Transverse colon (tissue), 4 donors: ENCODE data around the gene VPS13A. TPM values are rescaled to one million over a fixed set of nuclear protein-coding genes. Genes with fewer than 3 reads are reported as not detected.
A peak's percentile ranks its signal among the peaks of the same experiment; 100 is the strongest.

ENCODE experiments used
- DNase-seq: peaks from one replicate; pipeline ENCODE4 v3.0.0-alpha.2; 2019
- H3K27ac ChIP-seq, 4 donors: fragments of 200-600 bp; sonication (generic); 2 replicates each; pipeline ENCODE4 v1.5.1; 2016 to 2018; ENCODE audit warnings: inconsistent platforms in 4 of 4
- H3K27me3 ChIP-seq: fragments of 200-600 bp; sonication (generic); 2 replicates; pipeline ENCODE4 v1.5.1; 2017; ENCODE audit warnings: inconsistent platforms
- H3K36me3 ChIP-seq, 4 donors: fragments of 200-600 bp; sonication (generic); 2 replicates each; pipeline ENCODE4 v1.5.1; 2017 to 2019; ENCODE audit warnings: inconsistent platforms in 4 of 4
- H3K4me1 ChIP-seq, 4 donors: fragments of 200-600 bp; sonication (generic); 2 replicates each; pipeline ENCODE4 v1.5.1; 2017 to 2020; ENCODE audit warnings: inconsistent platforms in 4 of 4
- H3K4me3 ChIP-seq, 4 donors: fragments of 200-600 bp; sonication (generic); 1 replicate in 1 of 4; 2 replicates in 3 of 4; pipeline versions ENCODE4 v1.5.1 to v1.6.1; 2017 to 2019; ENCODE audit warnings: inconsistent platforms in 4 of 4
- H3K9me3 ChIP-seq, 2 donors: fragments of 200-600 bp; sonication (generic); 2 replicates each; pipeline ENCODE4 v1.5.1; 2017 to 2019; ENCODE audit warnings: inconsistent platforms in 2 of 2
- CTCF ChIP-seq, 5 experiments: fragments of 200-600 bp in 3 of 5; fragments of 450-650 bp in 2 of 5; sonication (generic) in 3 of 5; IDR thresholded peaks; 1 replicate in 2 of 5; 2 replicates in 3 of 5; pipeline ENCODE4 v1.5.1; 2016 to 2017; ENCODE audit warnings: antibody characterized with exemption in 5 of 5, inconsistent platforms in 3 of 5, mild to moderate bottlenecking in 2 of 5, moderate library complexity in 1 of 5
- EP300 ChIP-seq: sonication (generic); formaldehyde crosslinking; IDR thresholded peaks from one replicate; pipeline ENCODE4 v1.6.1; 2017; ENCODE audit warnings: antibody characterized with exemption, low read depth
- POLR2A ChIP-seq: fragments of 450-650 bp; IDR thresholded peaks from one replicate; pipeline ENCODE4 v1.6.1; 2016; ENCODE audit warnings: antibody characterized with exemption, mild to moderate bottlenecking, moderate library complexity
- POLR2AphosphoS5 ChIP-seq, 3 donors: sonication (generic); formaldehyde crosslinking; IDR thresholded peaks; one replicate each; pipeline ENCODE4 v1.6.1; 2016; ENCODE audit warnings: antibody characterized with exemption in 3 of 3
- WGBS, 2 donors: methylation state at CpG; one replicate each; pipeline ENCODE4 v1.1.5; 2018; ENCODE audit warnings: low coverage in 1 of 2; 5-methylcytosine and 5-hydroxymethylcytosine counted together
- in situ Hi-C, 4 donors: fragments of 200-750 bp; cut with MboI; loops; one replicate each; pipeline versions ENCODE4 v1.15.0 to v1.15.1; 2017; ENCODE audit warnings: low sequenced_read_pairs in 3 of 4, low pct_ligation_motif_present in 1 of 4, low pct_unique_long_range_greater_than_20kb in 1 of 4
- intact Hi-C: fragments of 100-400 bp; cut with DNase I; formaldehyde crosslinking; loops from one replicate; pipeline ENCODE4 v1.15.1; 2023; ENCODE audit warnings: low total_unique reads
- total RNA-seq, 4 donors: library from RNA; depleted of rRNA; stranded (reverse); fragments of >200 nt; gene quantifications; one replicate each; pipeline ENCODE4 v1.1.0, GENCODE V29; 2016

The VPS13A gene
- total RNA-seq, 4 donors from 2014 or later = 88.8 to 148 (median 115) TPM

- H3K4me1 ChIP-seq = no peaks in the 10 kb centered on the region
- 74 to 100% methylated on average over 1 to 12 of the region's 12 CpGs for WGBS, 2 donors
- in situ Hi-C loops (loop anchor here (10.0 to 25.0 kb wide), 5 partner anchors 188 to 688 kb away; partner anchors contain the start of genes GNAQ (in 2 of the 4) and GNA14 (in 1 of the 4)), intact Hi-C loops (no loop called here)
- no peaks in the 10 kb centered on the region for H3K36me3 ChIP-seq
- H3K27ac ChIP-seq = no peak overlapping the region
- TF ChIP-seq EP300 (no peak), POLR2A (no peak), CTCF (IDR thresholded peaks at IDR 0.05) (no peak), POLR2AphosphoS5 (IDR thresholded peaks at IDR 0.05) (no peak)
- no peak for DNase-seq
- H3K4me3 ChIP-seq = no peak overlapping the region
- no peaks in the 10 kb centered on the region for H3K9me3 ChIP-seq
- no peaks in the 10 kb centered on the region for H3K27me3 ChIP-seq
These were observed 272.1 kb downstream of the VPS13A start for GRCh38 chr9:77449240-77450084.

GRCh38 chr9:77450085-77450475, 272.7 kb downstream of the VPS13A start:
- Histone ChIP-seq H3K4me1 (no peaks in the 10 kb centered on the region), H3K9me3 (no peaks in the 10 kb centered on the region), H3K4me3 (no peak overlapping the region), H3K27ac (no peak overlapping the region), H3K27me3 (no peaks in the 10 kb centered on the region), H3K36me3 (no peaks in the 10 kb centered on the region)
- in situ Hi-C loops (loop anchor here in 2 of 4 donors (10.0 to 25.0 kb wide), 4 partner anchors 187 to 687 kb away; partner anchors contain the start of genes GNA14 (in 1 of the 2) and GNAQ (in 1 of the 2)), intact Hi-C loops (no loop called here)
- TF ChIP-seq CTCF (IDR thresholded peaks at IDR 0.05) = no peak
- TF ChIP-seq POLR2AphosphoS5 (IDR thresholded peaks at IDR 0.05) = no peak
- no peak for TF ChIP-seq POLR2A
- no peak for TF ChIP-seq EP300
- 83 to 97% methylated on average over 1 to 4 of the region's 4 CpGs for WGBS, 2 donors
- DNase-seq = no peak

GRCh38 chr9:77451507-77451906, 274.2 kb downstream of the VPS13A start:
- Histone ChIP-seq H3K27me3 (no peaks in the 10 kb centered on the region), H3K9me3 (no peaks in the 10 kb centered on the region), H3K4me3 (no peak overlapping the region), H3K36me3 (no peaks in the 10 kb centered on the region), H3K27ac (no peak overlapping the region), H3K4me1 (no peaks in the 10 kb centered on the region)
- TF ChIP-seq POLR2A (no peak), EP300 (no peak), CTCF (IDR thresholded peaks at IDR 0.05) (no peak), POLR2AphosphoS5 (IDR thresholded peaks at IDR 0.05) (no peak)
- WGBS, 2 donors = 82 to 100% methylated on average over 2 to 4 of the region's 4 CpGs
- in situ Hi-C loops (loop anchor here in 2 of 4 donors (10.0 to 25.0 kb wide), 4 partner anchors 186 to 686 kb away; partner anchors contain the start of genes GNA14 (in 1 of the 2) and GNAQ (in 1 of the 2)), intact Hi-C loops (no loop called here)
- DNase-seq = no peak

- 73 to 89% methylated on average over 7 to 14 of the region's 14 CpGs for WGBS, 2 donors
- intact Hi-C loops (no loop called here), in situ Hi-C loops (loop anchor here in 2 of 4 donors (10.0 to 25.0 kb wide), 4 partner anchors 183 to 683 kb away; partner anchors contain the start of genes GNA14 (in 1 of the 2) and GNAQ (in 1 of the 2))
- H3K9me3 ChIP-seq = no peaks in the 10 kb centered on the region
- peaks cover 0 to 6% (median 1%) of the 10 kb centered on the region in 4 donors for H3K4me1 ChIP-seq
- H3K36me3 ChIP-seq = no peaks in the 10 kb centered on the region
- no peaks in the 10 kb centered on the region for H3K27me3 ChIP-seq
- DNase-seq = no peak
- TF ChIP-seq POLR2AphosphoS5 (IDR thresholded peaks at IDR 0.05) (no peak), EP300 (no peak), POLR2A (no peak), CTCF (IDR thresholded peaks at IDR 0.05) (no peak)
- H3K4me3 ChIP-seq = no peak overlapping the region
- peak overlapping the region in 1 of 4 donors; percentile 29 for H3K27ac ChIP-seq
These were observed 276.7 kb downstream of the VPS13A start for GRCh38 chr9:77453825-77454647.
